IMR-90 (cell line): ENCODE results near the gene AAK1. TPM values are rescaled to one million over a fixed set of nuclear protein-coding genes. Genes with fewer than 3 reads are reported as not detected.

ENCODE experiments used
- ATAC-seq: fragments of 200-7000 bp; cut with Tn5 transposase; 2 replicates; pipeline ENCODE4 v1.9.1; 2020; ENCODE audit warnings: low read depth, mild to moderate bottlenecking, moderate library complexity
- BruUV-seq: library from RNA; stranded (reverse); fragments of 400-500 nt; replicated peaks from 2 replicates; lab custom pipeline; 2021; lab: Mats Ljungman, UMichigan
- CTCF ChIA-PET: fragments of 300-600 bp; formaldehyde crosslinking; extraction: SDS; loops from one replicate; lab custom pipeline; 2021; ENCODE audit warnings: antibody characterized with exemption; lab: Yijun Ruan, JAX
- POLR2A ChIA-PET: fragments of 300-600 bp; sonication (Branson Sonifier 250); formaldehyde crosslinking; loops from one replicate; lab custom pipeline; 2022; ENCODE audit warnings: antibody characterized with exemption; ENCODE audit not compliant: unreplicated experiment; lab: Charles Lee
- DNase-seq: peaks from one replicate; pipeline ENCODE4 v3.0.0; 2013
- H2AFZ ChIP-seq: replicated peaks from 2 replicates; pipeline ENCODE3; 2013; ENCODE audit warnings: low read length, mild to moderate bottlenecking; ENCODE audit not compliant: poor library complexity
- H2AK5ac ChIP-seq: 2 replicates; pipeline ENCODE4 v1.6.1; 2013; ENCODE audit warnings: low read depth, low read length, inconsistent platforms
- H2AK9ac ChIP-seq: replicated peaks from 2 replicates; pipeline ENCODE3; 2013; ENCODE audit warnings: mild to moderate bottlenecking, low read depth, low read length, moderate library complexity; ENCODE audit not compliant: poor library complexity
- H2BK120ac ChIP-seq: 2 replicates; pipeline ENCODE4 v1.6.1; 2013; ENCODE audit warnings: low read depth, low read length, inconsistent platforms
- H2BK15ac ChIP-seq: 3 replicates; pipeline ENCODE4 v1.6.1; 2013; ENCODE audit warnings: low read depth, low read length, inconsistent platforms
- H2BK20ac ChIP-seq: 2 replicates; pipeline ENCODE4 v1.6.1; 2013; ENCODE audit warnings: low read depth, mild to moderate bottlenecking, inconsistent platforms, low read length, moderate library complexity
- H2BK5ac ChIP-seq: 2 replicates; pipeline ENCODE4 v1.6.1; 2013; ENCODE audit warnings: mild to moderate bottlenecking, low read depth, low read length, inconsistent platforms; ENCODE audit not compliant: poor library complexity, severe bottlenecking
- H3K14ac ChIP-seq: replicated peaks from 2 replicates; pipeline ENCODE4 v1.6.1; 2013; ENCODE audit warnings: low read depth, low read length, inconsistent platforms
- H3K18ac ChIP-seq: 2 replicates; pipeline ENCODE4 v1.6.1; 2013; ENCODE audit warnings: low read depth, low read length, control low read depth
- H3K23ac ChIP-seq: 2 replicates; pipeline ENCODE4 v1.6.1; 2013; ENCODE audit warnings: low read depth, low read length, inconsistent platforms
- H3K27ac ChIP-seq: 2 replicates; pipeline ENCODE4 v1.5.1; 2013; ENCODE audit warnings: mild to moderate bottlenecking, control low read depth, low read length; ENCODE audit not compliant: insufficient read depth
- H3K27me3 ChIP-seq: 2 replicates; pipeline ENCODE4 v1.6.1; 2013; ENCODE audit warnings: low read length; ENCODE audit not compliant: control insufficient read depth, insufficient read depth
- H3K36me3 ChIP-seq: 2 replicates; pipeline ENCODE4 v1.6.1; 2013; ENCODE audit warnings: low read length, mixed read lengths; ENCODE audit not compliant: control insufficient read depth, insufficient read depth
- H3K4ac ChIP-seq: 2 replicates; pipeline ENCODE4 v1.6.1; 2013; ENCODE audit warnings: low read depth, low read length, inconsistent platforms
- H3K4me1 ChIP-seq: 2 replicates; pipeline ENCODE4 v1.6.1; 2013; ENCODE audit warnings: low read length, mixed read lengths; ENCODE audit not compliant: control insufficient read depth, insufficient read depth
- H3K4me2 ChIP-seq: 2 replicates; pipeline ENCODE4 v1.6.1; 2013; ENCODE audit warnings: low read depth, mild to moderate bottlenecking, control low read depth, low read length, moderate library complexity
- H3K4me3 ChIP-seq: 2 replicates; pipeline ENCODE4 v1.5.1; 2013; ENCODE audit warnings: low read depth, mild to moderate bottlenecking, control low read depth, low read length, moderate library complexity; ENCODE audit not compliant: insufficient read depth
- H3K56ac ChIP-seq: 2 replicates; pipeline ENCODE4 v1.6.1; 2013; ENCODE audit warnings: low read length, inconsistent platforms; ENCODE audit not compliant: insufficient read depth; ENCODE audit errors: extremely low read depth
- H3K79me1 ChIP-seq, 2 experiments: 2 replicates each; pipeline ENCODE4 v1.6.1; 2013; ENCODE audit warnings: low read length in 2 of 2, inconsistent platforms in 1 of 2, low read depth in 1 of 2
- H3K9ac ChIP-seq: 2 replicates; pipeline ENCODE4 v1.6.1; 2013; ENCODE audit warnings: low read depth, low read length, control low read depth
- H3K9me1 ChIP-seq: 2 replicates; pipeline ENCODE4 v1.6.1; 2013; ENCODE audit warnings: low read length, inconsistent platforms; ENCODE audit not compliant: insufficient read depth
- H3K9me3 ChIP-seq: 2 replicates; pipeline ENCODE4 v1.6.1; 2013; ENCODE audit warnings: low read length; ENCODE audit not compliant: control insufficient read depth, insufficient read depth
- H4K20me1 ChIP-seq: 2 replicates; pipeline ENCODE4 v1.6.1; 2013; ENCODE audit warnings: low read length, inconsistent platforms; ENCODE audit not compliant: insufficient read depth
- H4K5ac ChIP-seq: 2 replicates; pipeline ENCODE4 v1.6.1; 2013; ENCODE audit warnings: mild to moderate bottlenecking, low read depth, low read length, control low read depth
- H4K8ac ChIP-seq, 2 experiments: 2 replicates each; pipeline ENCODE4 v1.6.1; 2013; ENCODE audit warnings: low read depth in 2 of 2, low read length in 2 of 2, control low read depth in 1 of 2, inconsistent platforms in 1 of 2
- H4K91ac ChIP-seq: 2 replicates; pipeline ENCODE4 v1.6.1; 2013; ENCODE audit warnings: low read depth, low read length, inconsistent platforms; ENCODE audit not compliant: insufficient read depth
- BHLHE40 ChIP-seq: fragments of 150-350 bp; IDR thresholded peaks from 2 replicates; pipeline ENCODE4 v1.6.1; 2016; ENCODE audit warnings: mild to moderate bottlenecking, low read depth, low read length
- CEBPB ChIP-seq: IDR thresholded peaks from 2 replicates; pipeline ENCODE4 v1.6.1; 2012; ENCODE audit warnings: low read depth, low read length, improper control_type of control experiment
- FOS ChIP-seq: fragments of 150-350 bp; IDR thresholded peaks from 2 replicates; pipeline ENCODE4 v1.6.1; 2016; ENCODE audit warnings: low read depth, low read length
- MAFK ChIP-seq: IDR thresholded peaks from 2 replicates; pipeline ENCODE4 v1.6.1; 2012; ENCODE audit warnings: low read depth, low read length, improper control_type of control experiment
- NFE2L2 ChIP-seq: fragments of 150-350 bp; IDR thresholded peaks from 2 replicates; pipeline ENCODE4 v1.6.1; 2016; ENCODE audit warnings: low read depth, mild to moderate bottlenecking, low read length
- POLR2A ChIP-seq: IDR thresholded peaks from 2 replicates; pipeline ENCODE4 v1.6.1; 2012; ENCODE audit warnings: mild to moderate bottlenecking, low read depth, low read length
- RAD21 ChIP-seq: IDR thresholded peaks from 2 replicates; pipeline ENCODE4 v1.6.1; 2012; ENCODE audit warnings: low read length, improper control_type of control experiment
- RCOR1 ChIP-seq: IDR thresholded peaks from 2 replicates; pipeline ENCODE4 v1.6.1; 2012; ENCODE audit warnings: mild to moderate bottlenecking, low read length, improper control_type of control experiment; ENCODE audit not compliant: insufficient replicate concordance
- RFX5 ChIP-seq: IDR thresholded peaks from 2 replicates; pipeline ENCODE4 v1.8.0; 2012; ENCODE audit warnings: low read depth, mild to moderate bottlenecking, low read length, moderate library complexity
- SMC3 ChIP-seq: fragments of 150-350 bp; IDR thresholded peaks from 2 replicates; pipeline ENCODE4 v1.6.1; 2016; ENCODE audit warnings: low read depth, mild to moderate bottlenecking, antibody characterized with exemption, low read length, moderate library complexity
- dilution Hi-C: fragments of 300-500 bp; cut with HindIII; formaldehyde crosslinking; loops from one replicate; pipeline ENCODE4 v1.14.3; 2018; ENCODE audit warnings: low sequenced_read_pairs; ENCODE audit not compliant: unreplicated experiment
- in situ Hi-C: fragments of 300-500 bp; cut with MboI; formaldehyde crosslinking; loops from 3 replicates; pipeline ENCODE4 v1.14.3; 2019; ENCODE audit warnings: low sequenced_read_pairs, inconsistent platforms, mixed read lengths
- intact Hi-C: fragments of 100-400 bp; cut with micrococcal nuclease; formaldehyde crosslinking; loops from 2 replicates; pipeline ENCODE4 v1.10.0; 2022
- polyA plus RNA-seq, 3 experiments: library from polyadenylated mRNA; depleted of rRNA; stranded (reverse); fragments of >200 nt; gene quantifications; 2 replicates each; pipeline ENCODE4 v1.2.3, GENCODE V29; 2012; ENCODE audit warnings: low replicate concordance in 1 of 3
- total RNA-seq: library from RNA; depleted of rRNA; stranded (reverse); fragments of >200 nt; gene quantifications from 2 replicates; pipeline ENCODE4 v1.2.3, GENCODE V29; 2012
- TF ChIP-seq, protein P1 (sequence below): conservative IDR thresholded peaks from 2 replicates; pipeline ENCODE4 v1.5.1; 2012; ENCODE audit warnings: mild to moderate bottlenecking, low read depth, low read length, improper control_type of control experiment
- TF ChIP-seq, protein P2 (sequence below): fragments of 150-350 bp; IDR thresholded peaks from 2 replicates; pipeline ENCODE4 v1.6.1; 2017; ENCODE audit warnings: mild to moderate bottlenecking, antibody characterized with exemption, low read length, low read depth

The AAK1 gene
- total and polyA plus RNA-seq, 2 of the 4 experiments (the other 2 are of a cell fraction) = 21.9 to 26.5 TPM

DNA sequence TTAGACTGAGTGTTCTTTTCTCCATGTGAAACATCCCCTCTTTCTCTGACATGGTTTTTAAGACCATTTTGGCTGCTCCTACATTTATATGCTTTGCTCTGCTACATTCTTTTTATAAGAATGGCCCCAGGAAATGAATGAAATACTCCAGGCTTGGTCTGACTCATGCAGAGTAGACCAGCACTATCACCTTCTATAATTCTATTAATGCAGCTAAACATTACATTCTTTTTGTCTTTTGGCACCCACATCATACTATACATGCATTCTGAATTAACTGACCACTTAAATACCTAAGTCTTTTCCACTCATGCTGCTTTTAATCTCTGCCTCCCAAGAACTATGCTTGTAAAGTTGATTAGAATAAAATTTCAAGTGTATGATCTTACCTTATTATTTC, 94.1 kb downstream of the AAK1 start:
- H2BK20ac ChIP-seq = no peak overlapping the region
- no peak overlapping the region for H3K9ac ChIP-seq
- H3K18ac ChIP-seq = no peak overlapping the region
- no TSS peak for BruUV-seq
- intact Hi-C loops (no loop called here), dilution Hi-C loops (no loop called here), in situ Hi-C loops (no loop called here)
- H3K27ac ChIP-seq = no peak overlapping the region
- peak overlapping the region; percentile 41 for H2BK5ac ChIP-seq
- ATAC-seq = peak; percentile 87
- peaks cover 2% of the 10 kb centered on the region for H3K4me1 ChIP-seq
- H3K36me3 ChIP-seq = no peaks in the 10 kb centered on the region; the same call in 1 of the 2 replicates
- H3K56ac ChIP-seq = no peak overlapping the region
- ChIA-PET POLR2A (no interaction called here), CTCF (interaction anchor here (1.0 kb wide), 1 partner anchor 267 kb away, joined by 4 read pairs; no protein-coding TSS in a partner anchor)
- no peak overlapping the region for H2AK5ac ChIP-seq
- H3K9me1 ChIP-seq = no peaks in the 10 kb centered on the region
- H4K20me1 ChIP-seq = peaks cover 18% of the 10 kb centered on the region
- H3K79me1 ChIP-seq = peaks cover 26 to 68% of the 10 kb centered on the region in 2 experiments
- no peak overlapping the region for H3K4me3 ChIP-seq
- no peak overlapping the region for H4K91ac ChIP-seq
- no peak overlapping the region for H2AFZ ChIP-seq
- no peaks in the 10 kb centered on the region for H3K27me3 ChIP-seq
- no peak overlapping the region for H4K8ac ChIP-seq
- no peak overlapping the region for H2AK9ac ChIP-seq
- H3K4me2 ChIP-seq = 0 out of 2 replicates have a peak overlapping the region, but pooled peaks have one; percentile 12
- H3K14ac ChIP-seq = no peak overlapping the region
- no peak overlapping the region for H2BK15ac ChIP-seq
- no peak for TF ChIP-seq POLR2A
- TF ChIP-seq, protein P1, sequence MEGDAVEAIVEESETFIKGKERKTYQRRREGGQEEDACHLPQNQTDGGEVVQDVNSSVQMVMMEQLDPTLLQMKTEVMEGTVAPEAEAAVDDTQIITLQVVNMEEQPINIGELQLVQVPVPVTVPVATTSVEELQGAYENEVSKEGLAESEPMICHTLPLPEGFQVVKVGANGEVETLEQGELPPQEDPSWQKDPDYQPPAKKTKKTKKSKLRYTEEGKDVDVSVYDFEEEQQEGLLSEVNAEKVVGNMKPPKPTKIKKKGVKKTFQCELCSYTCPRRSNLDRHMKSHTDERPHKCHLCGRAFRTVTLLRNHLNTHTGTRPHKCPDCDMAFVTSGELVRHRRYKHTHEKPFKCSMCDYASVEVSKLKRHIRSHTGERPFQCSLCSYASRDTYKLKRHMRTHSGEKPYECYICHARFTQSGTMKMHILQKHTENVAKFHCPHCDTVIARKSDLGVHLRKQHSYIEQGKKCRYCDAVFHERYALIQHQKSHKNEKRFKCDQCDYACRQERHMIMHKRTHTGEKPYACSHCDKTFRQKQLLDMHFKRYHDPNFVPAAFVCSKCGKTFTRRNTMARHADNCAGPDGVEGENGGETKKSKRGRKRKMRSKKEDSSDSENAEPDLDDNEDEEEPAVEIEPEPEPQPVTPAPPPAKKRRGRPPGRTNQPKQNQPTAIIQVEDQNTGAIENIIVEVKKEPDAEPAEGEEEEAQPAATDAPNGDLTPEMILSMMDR = no peak
- no peak for TF ChIP-seq CEBPB
- TF ChIP-seq, protein P2, sequence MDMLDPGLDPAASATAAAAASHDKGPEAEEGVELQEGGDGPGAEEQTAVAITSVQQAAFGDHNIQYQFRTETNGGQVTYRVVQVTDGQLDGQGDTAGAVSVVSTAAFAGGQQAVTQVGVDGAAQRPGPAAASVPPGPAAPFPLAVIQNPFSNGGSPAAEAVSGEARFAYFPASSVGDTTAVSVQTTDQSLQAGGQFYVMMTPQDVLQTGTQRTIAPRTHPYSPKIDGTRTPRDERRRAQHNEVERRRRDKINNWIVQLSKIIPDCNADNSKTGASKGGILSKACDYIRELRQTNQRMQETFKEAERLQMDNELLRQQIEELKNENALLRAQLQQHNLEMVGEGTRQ = no peak
- no peak for TF ChIP-seq RAD21
- no peak for TF ChIP-seq SMC3
- TF ChIP-seq RCOR1 = no peak
- no peak for TF ChIP-seq FOS
- TF ChIP-seq MAFK = no peak
- TF ChIP-seq RFX5 = no peak
- TF ChIP-seq NFE2L2 = no peak
- TF ChIP-seq BHLHE40 = no peak
- DNase-seq = peak; percentile 64
- H4K5ac ChIP-seq = no peak overlapping the region
- no peaks in the 10 kb centered on the region for H3K9me3 ChIP-seq
- H3K4ac ChIP-seq = no peak overlapping the region
- no peak overlapping the region for H2BK120ac ChIP-seq
- H3K23ac ChIP-seq = no peak overlapping the region
